HuH-7 (cell line): ENCODE results near the gene DNAAF1.

ENCODE experiments used
- DNase-seq: peaks from one replicate; pipeline ENCODE4 v3.0.0; 2011; ENCODE audit warnings: low spot score

Gene DNAAF1

GRCh38 chr16:84124257-84125073 is 20.6 kb upstream of the DNAAF1 start:
- no peak for DNase-seq

- DNase-seq = no peak
Observed at GRCh38 chr16:84131117-84131516, 14.0 kb upstream of the DNAAF1 start.

GRCh38 chr16:84132527-84133285 is 12.4 kb upstream of the DNAAF1 start:
- DNase-seq = no peak

- no peak for DNase-seq
Observed at GRCh38 chr16:84136331-84137125, 8.6 kb upstream of the DNAAF1 start.

GRCh38 chr16:84137287-84137686 is 7.8 kb upstream of the DNAAF1 start:
- no peak for DNase-seq

GRCh38 chr16:84137769-84138357 is 7.2 kb upstream of the DNAAF1 start:
- DNase-seq = no peak

- no peak for DNase-seq
Observed at GRCh38 chr16:84138500-84138823, 6.6 kb upstream of the DNAAF1 start.

- DNase-seq = peak; percentile 88
Observed at GRCh38 chr16:84138824-84139627, 6.1 kb upstream of the DNAAF1 start.

- DNase-seq = no peak
Observed at GRCh38 chr16:84139628-84140258, 5.4 kb upstream of the DNAAF1 start.

GRCh38 chr16:84141143-84141670 is 3.9 kb upstream of the DNAAF1 start:
- DNase-seq = peak; percentile 62

- no peak for DNase-seq
Observed at GRCh38 chr16:84143081-84143480, 2.0 kb upstream of the DNAAF1 start.

- no peak for DNase-seq
Observed at GRCh38 chr16:84143784-84144199, 1.3 kb upstream of the DNAAF1 start.

GRCh38 chr16:84144209-84144858 is 774 bp upstream of the DNAAF1 start:
- peak; percentile 35 for DNase-seq

GRCh38 chr16:84150926-84151325 is 5.8 kb downstream of the DNAAF1 start:
- DNase-seq = no peak

- no peak for DNase-seq
Observed at GRCh38 chr16:84153660-84154214, 8.6 kb downstream of the DNAAF1 start.

GRCh38 chr16:84155226-84155625 is 10.1 kb downstream of the DNAAF1 start:
- DNase-seq = no peak

- no peak for DNase-seq
Observed at GRCh38 chr16:84155771-84156170, 10.7 kb downstream of the DNAAF1 start.

- DNase-seq = no peak
Observed at GRCh38 chr16:84156342-84156784, 11.3 kb downstream of the DNAAF1 start.

GRCh38 chr16:84159007-84159406 is 13.9 kb downstream of the DNAAF1 start:
- no peak for DNase-seq

- no peak for DNase-seq
Observed at GRCh38 chr16:84159800-84160199, 14.7 kb downstream of the DNAAF1 start.
